Measurements from ENCODE around the gene GNPAT.

Gene GNPAT

GRCh38 chr1:231260351-231260750 lies 19.3 kb downstream of the GNPAT start:
- DNase-seq = no peak

DNA sequence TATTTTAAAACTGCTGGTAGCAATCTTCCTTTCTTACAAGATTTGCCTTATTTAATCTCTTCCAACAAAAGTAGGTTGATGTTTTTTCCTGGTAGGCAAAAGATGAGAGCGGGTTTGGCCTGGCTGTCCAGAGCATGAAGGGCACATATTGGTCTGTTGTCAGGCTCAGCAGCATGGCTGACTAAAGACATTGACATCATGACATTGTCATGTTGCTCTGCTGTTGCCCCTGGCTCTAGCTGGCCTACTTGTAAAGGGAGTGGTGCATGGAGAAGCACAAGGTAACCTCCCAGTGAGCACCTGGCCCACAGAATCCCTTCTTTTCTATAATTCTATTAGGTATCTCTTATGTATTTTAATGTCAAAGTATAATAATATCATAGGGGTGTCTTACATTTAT lies 23.6 kb downstream of the GNPAT start:
- no peak for DNase-seq

GRCh38 chr1:231265379-231265778 lies 24.4 kb downstream of the GNPAT start:
- DNase-seq = no peak

DNA sequence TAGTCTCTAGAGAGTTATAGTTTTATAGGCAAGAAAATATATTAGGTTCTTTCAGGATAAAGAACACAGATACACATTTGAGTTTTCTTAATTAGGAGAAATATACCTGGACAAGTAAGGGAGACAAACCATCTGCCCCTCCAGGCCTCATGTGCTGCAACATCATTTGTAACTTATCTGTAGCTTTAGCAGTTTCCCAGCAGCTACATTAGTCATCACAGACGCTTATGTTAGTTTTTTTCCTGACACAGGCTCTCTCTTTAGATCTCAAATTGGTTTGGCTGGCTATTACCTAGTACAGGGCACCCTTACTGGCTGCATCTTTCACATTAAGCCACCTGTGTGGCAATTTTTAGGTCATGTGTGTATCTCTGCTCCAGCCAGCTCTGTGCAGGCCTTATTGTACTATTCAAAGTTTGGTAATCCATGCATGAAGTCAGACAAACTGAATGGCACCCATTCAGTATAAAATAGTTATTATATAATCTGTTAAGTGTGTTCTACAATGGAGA lies 25.9 kb downstream of the GNPAT start:
- no peak for DNase-seq

- no peak for DNase-seq
Measured at GRCh38 chr1:231272173-231272572, 31.2 kb downstream of the GNPAT start.

DNA sequence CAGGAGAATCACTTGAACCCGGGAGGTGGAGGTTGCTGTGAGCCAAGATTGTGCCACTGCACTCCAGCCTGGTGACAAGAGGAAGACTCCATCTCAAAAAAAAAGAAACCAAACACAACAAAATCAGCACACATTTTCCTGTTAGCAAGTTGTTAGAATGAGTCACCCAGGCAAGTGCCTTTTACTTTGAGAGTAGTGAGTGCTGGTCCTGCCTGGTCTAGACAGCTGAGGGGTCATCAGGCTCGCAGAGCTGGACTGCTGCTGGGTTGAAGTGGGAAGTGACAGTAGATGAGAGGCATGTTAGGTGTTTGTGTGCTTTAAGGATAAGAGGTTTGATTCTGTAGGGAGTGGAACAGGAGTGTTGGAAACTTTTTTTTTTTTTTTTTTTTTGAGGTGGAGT lies 31.9 kb downstream of the GNPAT start:
- DNase-seq = no peak

- peak; percentile 34 for DNase-seq
Measured at GRCh38 chr1:231274119-231274825, 33.3 kb downstream of the GNPAT start.

DNA sequence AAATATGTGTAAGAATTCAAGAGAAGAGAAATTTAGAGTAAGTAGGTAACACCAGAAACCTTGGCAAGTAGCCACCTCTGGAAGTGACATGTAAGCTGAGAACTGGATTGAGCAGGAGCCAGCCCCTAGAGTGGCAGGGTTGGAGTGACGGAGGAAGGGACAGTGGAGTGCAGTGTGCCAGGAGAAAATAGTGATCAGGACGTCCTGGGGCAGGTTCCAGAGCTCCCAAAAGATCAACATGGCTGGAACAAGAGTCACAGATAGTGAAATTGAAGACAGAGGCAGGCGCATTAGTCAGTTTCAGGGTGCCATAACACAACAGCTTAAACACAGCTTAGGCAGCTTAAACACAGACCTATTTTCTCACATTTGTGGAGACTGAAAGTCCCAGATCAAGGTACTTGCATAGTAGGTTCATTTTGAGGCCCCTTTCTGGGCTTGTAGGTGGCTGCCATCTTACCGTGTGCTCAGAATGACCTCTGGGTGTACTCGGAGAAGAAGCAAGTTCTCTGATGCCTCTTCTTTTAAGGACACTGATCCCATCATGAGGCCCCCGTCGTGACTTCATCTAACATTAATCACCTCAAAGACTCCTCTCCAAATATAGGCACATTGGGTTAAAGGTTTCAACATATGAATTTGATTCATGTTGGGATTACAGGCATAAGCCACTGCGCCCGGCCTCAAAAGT lies 37.2 kb downstream of the GNPAT start:
- DNase-seq = no peak

- no peak for DNase-seq
Measured at GRCh38 chr1:231279081-231279480, 38.1 kb downstream of the GNPAT start.

DNA sequence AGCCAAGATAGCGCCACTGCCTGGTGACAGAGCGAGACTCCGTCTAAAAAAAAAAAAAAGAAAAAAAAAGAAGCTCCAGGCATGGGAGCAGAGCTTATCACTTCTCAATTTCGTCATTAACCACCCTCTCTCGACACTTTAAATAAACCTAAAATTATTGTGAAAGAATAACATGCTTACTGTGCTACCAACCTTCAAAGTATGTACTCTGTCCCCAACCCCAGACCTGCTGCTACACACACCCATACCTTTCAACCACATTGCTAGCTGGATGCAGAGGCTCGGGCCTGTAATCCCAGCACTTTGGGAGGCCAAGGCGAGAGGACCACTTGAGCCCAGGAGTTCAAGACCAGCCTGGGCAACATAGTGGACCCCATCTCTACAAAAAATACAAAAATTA lies 38.7 kb downstream of the GNPAT start:
- DNase-seq = no peak

DNA sequence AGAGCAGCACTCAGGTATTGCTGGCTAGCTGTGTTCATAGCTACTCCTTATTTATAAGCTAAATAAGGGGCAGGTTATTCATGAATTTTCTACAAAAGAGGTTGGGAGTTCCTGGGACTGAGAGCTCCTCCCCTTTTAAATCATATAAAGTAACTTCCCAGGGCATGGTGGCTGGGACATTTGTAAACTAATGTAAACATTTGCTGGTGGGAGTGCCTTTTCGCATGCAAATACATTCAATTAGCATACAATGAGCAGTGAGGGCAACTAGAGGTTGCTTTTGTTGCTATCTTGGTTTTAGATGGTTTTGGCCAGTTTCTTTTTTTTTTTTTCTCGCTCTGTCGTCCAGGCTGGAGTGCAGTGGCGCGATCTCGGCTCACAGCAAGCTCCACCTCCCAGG lies 43.4 kb downstream of the GNPAT start:
- no peak for DNase-seq

DNA sequence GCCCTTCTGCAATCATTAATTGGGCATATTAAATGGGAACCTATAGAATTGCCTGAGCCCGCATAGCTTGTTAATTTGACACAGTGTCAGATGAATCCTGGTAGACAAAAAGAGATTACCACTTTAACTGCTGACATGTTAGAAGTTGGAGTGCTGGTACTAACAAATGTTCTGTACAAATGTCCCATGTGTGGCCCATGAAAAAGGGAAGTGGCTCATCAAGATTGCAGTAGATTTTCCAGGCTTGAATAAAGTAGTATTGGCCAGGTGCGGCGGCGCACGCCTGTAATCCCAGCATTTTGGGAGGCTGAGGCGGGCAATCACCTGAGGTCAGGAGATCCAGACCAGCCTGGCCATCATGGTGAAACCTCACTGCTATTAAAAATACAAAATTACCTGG lies 45.6 kb downstream of the GNPAT start:
- no peak for DNase-seq

DNA sequence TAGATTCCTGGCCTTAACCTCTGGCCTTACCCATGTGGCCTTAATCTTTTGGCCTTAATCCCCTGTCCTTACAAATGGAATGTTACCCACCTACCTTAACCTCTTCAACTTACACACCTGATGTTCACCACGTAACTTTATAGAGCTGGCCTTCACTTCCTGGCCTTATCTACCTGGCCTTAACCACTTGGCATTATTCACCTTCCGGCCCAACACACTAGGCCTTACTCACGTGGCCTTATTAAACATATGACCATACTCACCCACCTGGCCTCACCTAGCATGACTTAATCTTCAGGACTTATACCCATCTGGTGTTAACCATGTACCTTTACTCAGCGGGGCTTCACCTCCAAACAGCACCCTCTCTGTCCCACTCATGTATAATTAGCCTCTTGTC lies 54.9 kb downstream of the GNPAT start:
- DNase-seq = no peak

- DNase-seq = no peak
Measured at GRCh38 chr1:231301990-231302389, 61.0 kb downstream of the GNPAT start.

GRCh38 chr1:231310391-231310934 lies 69.5 kb downstream of the GNPAT start:
- DNase-seq = no peak

GRCh38 chr1:231311720-231312431 lies 70.9 kb downstream of the GNPAT start:
- no peak for DNase-seq

- DNase-seq = no peak
Measured at GRCh38 chr1:231312432-231312788, 71.4 kb downstream of the GNPAT start.

GRCh38 chr1:231313661-231314060 lies 72.6 kb downstream of the GNPAT start:
- no peak for DNase-seq

DNA sequence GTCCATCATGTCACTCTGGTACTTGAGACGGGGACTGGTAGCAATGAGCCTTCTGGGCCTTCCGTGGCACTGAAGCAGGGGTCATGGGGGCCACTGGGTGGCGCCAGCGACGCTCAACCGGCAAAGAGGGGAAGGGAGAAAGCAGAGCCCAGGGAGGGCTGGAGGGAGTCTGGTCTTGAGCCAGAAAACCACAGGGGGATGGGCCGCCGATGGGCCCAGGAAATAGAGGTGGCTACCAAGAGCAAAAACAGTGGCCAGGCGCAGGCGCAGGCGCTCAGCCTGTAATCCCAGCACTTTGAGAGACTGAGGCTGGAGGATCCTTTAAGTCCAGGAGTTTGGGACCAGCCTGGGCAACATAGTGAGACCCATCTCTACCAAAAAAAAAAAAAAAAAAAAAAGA lies 74.9 kb downstream of the GNPAT start:
- DNase-seq = peak; percentile 58

GRCh38 chr1:231317306-231318014 lies 76.4 kb downstream of the GNPAT start:
- no peak for DNase-seq

DNA sequence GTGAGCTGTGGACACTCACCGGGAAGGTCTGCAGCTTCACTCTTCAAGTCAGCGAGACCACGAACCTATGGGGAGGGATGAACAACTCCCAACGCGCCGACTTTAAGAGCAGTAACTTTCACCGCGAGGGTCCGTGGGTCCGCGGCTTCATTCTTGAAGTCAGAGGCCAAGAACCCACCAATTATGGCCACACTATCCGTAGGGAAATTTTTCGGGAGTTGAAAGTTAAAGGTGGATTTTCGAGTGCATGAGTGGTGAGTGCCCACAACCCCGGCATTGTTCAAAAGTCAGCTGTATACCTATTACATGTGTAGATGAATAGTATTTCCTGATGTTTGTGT lies 77.0 kb downstream of the GNPAT start:
- DNase-seq = no peak

- no peak for DNase-seq
Measured at GRCh38 chr1:231318568-231318967, 77.6 kb downstream of the GNPAT start.

DNA sequence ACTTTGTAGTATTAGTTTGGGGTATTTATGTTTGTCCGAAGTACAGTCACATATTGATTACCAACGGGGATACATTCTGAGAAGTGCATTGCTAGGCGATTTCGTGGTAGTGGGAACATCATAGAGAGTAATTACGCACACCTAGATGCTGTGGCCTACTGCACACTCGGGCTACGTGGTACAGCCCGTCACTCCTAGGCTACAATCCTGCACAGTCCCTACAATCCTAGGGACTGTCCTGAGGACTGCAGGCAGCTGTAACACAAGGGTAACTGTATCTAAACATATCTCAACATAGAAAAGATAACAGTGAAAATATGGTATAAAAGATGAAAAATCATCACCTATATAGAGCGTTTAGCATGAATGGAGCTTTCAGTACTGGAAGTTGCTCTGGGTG lies 78.1 kb downstream of the GNPAT start:
- no peak for DNase-seq

All from stimulated activated CD4-positive, alpha-beta T cell treated with anti-CD3 and anti-CD28 coated beads, Interleukin-15, amount 100 ng/mL, for 24 hours (primary cell).